KMS-11 (cell line): Measurements from ENCODE around the gene DAD1.

Experiments used
- H2AFZ ChIP-seq: fragments of 200-600 bp; sonication (generic); 2 replicates; pipeline ENCODE4 v1.6.1; 2016; ENCODE audit warnings: antibody characterized with exemption, mixed run types, low read depth
- H3K27ac ChIP-seq: fragments of 200-600 bp; sonication (generic); 2 replicates; pipeline ENCODE4 v1.6.1; 2016; ENCODE audit warnings: mild to moderate bottlenecking, mixed run types
- H3K27me3 ChIP-seq: fragments of 200-600 bp; sonication (generic); 2 replicates; pipeline ENCODE4 v1.6.1; 2017; ENCODE audit warnings: mild to moderate bottlenecking, low read depth, mixed run types, moderate library complexity; ENCODE audit not compliant: insufficient read depth
- H3K36me3 ChIP-seq: fragments of 200-600 bp; sonication (generic); 2 replicates; pipeline ENCODE4 v1.6.1; 2017; ENCODE audit warnings: mild to moderate bottlenecking, mixed run types; ENCODE audit not compliant: insufficient read depth
- H3K4me1 ChIP-seq: fragments of 200-600 bp; sonication (generic); 2 replicates; pipeline ENCODE4 v1.6.1; 2016; ENCODE audit warnings: mild to moderate bottlenecking, low read depth, mixed run types; ENCODE audit not compliant: poor library complexity, severe bottlenecking
- H3K4me2 ChIP-seq: fragments of 200-600 bp; sonication (generic); 2 replicates; pipeline ENCODE4 v1.7.0; 2016; ENCODE audit warnings: mild to moderate bottlenecking, mixed run types
- H3K4me3 ChIP-seq: fragments of 200-600 bp; sonication (generic); IDR thresholded peaks from 2 replicates; pipeline ENCODE4 v1.6.1; 2017; ENCODE audit warnings: low read depth, low read length, mixed read lengths; ENCODE audit not compliant: insufficient read depth
- H3K79me2 ChIP-seq: fragments of 200-600 bp; sonication (generic); 2 replicates; pipeline ENCODE4 v1.6.1; 2016; ENCODE audit warnings: low read depth, mixed run types; ENCODE audit not compliant: insufficient read depth
- H3K9ac ChIP-seq: fragments of 200-600 bp; sonication (generic); 2 replicates; pipeline ENCODE4 v1.6.1; 2016; ENCODE audit warnings: mild to moderate bottlenecking, mixed run types
- H4K20me1 ChIP-seq: fragments of 200-600 bp; sonication (generic); 2 replicates; pipeline ENCODE4 v1.6.1; 2016; ENCODE audit warnings: mild to moderate bottlenecking, mixed run types; ENCODE audit not compliant: insufficient read depth
- CTCF ChIP-seq: fragments of 200-600 bp; sonication (generic); conservative IDR thresholded peaks from 2 replicates; pipeline ENCODE4 v1.6.1; 2017; ENCODE audit warnings: low read depth, mild to moderate bottlenecking, antibody characterized with exemption, low read length, moderate library complexity, mixed read lengths

Gene DAD1

GRCh38 chr14:22532345-22533056 lies 56.5 kb downstream of the DAD1 start:
- Histone ChIP-seq H3K27me3 (no peaks in the 10 kb centered on the region), H3K4me2 (no peak overlapping the region), H3K27ac (no peak overlapping the region), H3K4me1 (peaks cover 13% of the 10 kb centered on the region), H3K36me3 (no peaks in the 10 kb centered on the region), H4K20me1 (no peaks in the 10 kb centered on the region), H3K9ac (no peak overlapping the region), H2AFZ (no peak overlapping the region), H3K79me2 (no peaks in the 10 kb centered on the region), H3K4me3 (no peak overlapping the region)
- no peak for TF ChIP-seq CTCF

GRCh38 chr14:22531451-22532344 lies 57.3 kb downstream of the DAD1 start:
- Histone ChIP-seq H3K36me3 (no peaks in the 10 kb centered on the region), H3K79me2 (no peaks in the 10 kb centered on the region), H3K27ac (no peak overlapping the region), H3K4me1 (peaks cover 13% of the 10 kb centered on the region), H3K9ac (no peak overlapping the region), H3K4me3 (no peak overlapping the region), H3K4me2 (no peak overlapping the region), H3K27me3 (no peaks in the 10 kb centered on the region), H4K20me1 (no peaks in the 10 kb centered on the region), H2AFZ (no peak overlapping the region)
- TF ChIP-seq CTCF = no peak

GRCh38 chr14:22530127-22530526 lies 58.9 kb downstream of the DAD1 start:
- Histone ChIP-seq H3K9ac (no peak overlapping the region), H3K27me3 (no peaks in the 10 kb centered on the region), H3K27ac (no peak overlapping the region), H3K4me3 (no peak overlapping the region), H3K36me3 (no peaks in the 10 kb centered on the region), H3K79me2 (no peaks in the 10 kb centered on the region), H4K20me1 (no peaks in the 10 kb centered on the region), H2AFZ (no peak overlapping the region), H3K4me2 (no peak overlapping the region), H3K4me1 (peaks cover 13% of the 10 kb centered on the region)
- TF ChIP-seq CTCF = no peak

GRCh38 chr14:22526744-22527143 lies 62.3 kb downstream of the DAD1 start:
- Histone ChIP-seq H3K4me3 (no peak overlapping the region), H3K27me3 (no peaks in the 10 kb centered on the region), H2AFZ (no peak overlapping the region), H3K79me2 (no peaks in the 10 kb centered on the region), H3K9ac (no peak overlapping the region), H3K4me1 (peaks cover 5% of the 10 kb centered on the region), H3K27ac (no peak overlapping the region), H3K36me3 (no peaks in the 10 kb centered on the region), H3K4me2 (no peak overlapping the region), H4K20me1 (no peaks in the 10 kb centered on the region)
- no peak for TF ChIP-seq CTCF
